GM18873 (cell line): Measurements from ENCODE around the gene MUTYH.
"Not testable (repeated sequence)": the region's sequence is repeated elsewhere in the genome, so short reads cannot be mapped to it uniquely, and the experiment has no call there.

ENCODE experiments used
- ATAC-seq: cut with Tn5 transposase; IDR thresholded peaks from one replicate; pipeline ENCODE4 v1.9.1; 2021; ENCODE audit warnings: mild to moderate bottlenecking, moderate library complexity, moderate number of reproducible peaks; ENCODE audit not compliant: unreplicated experiment, low FRiP score

Gene MUTYH

DNA sequence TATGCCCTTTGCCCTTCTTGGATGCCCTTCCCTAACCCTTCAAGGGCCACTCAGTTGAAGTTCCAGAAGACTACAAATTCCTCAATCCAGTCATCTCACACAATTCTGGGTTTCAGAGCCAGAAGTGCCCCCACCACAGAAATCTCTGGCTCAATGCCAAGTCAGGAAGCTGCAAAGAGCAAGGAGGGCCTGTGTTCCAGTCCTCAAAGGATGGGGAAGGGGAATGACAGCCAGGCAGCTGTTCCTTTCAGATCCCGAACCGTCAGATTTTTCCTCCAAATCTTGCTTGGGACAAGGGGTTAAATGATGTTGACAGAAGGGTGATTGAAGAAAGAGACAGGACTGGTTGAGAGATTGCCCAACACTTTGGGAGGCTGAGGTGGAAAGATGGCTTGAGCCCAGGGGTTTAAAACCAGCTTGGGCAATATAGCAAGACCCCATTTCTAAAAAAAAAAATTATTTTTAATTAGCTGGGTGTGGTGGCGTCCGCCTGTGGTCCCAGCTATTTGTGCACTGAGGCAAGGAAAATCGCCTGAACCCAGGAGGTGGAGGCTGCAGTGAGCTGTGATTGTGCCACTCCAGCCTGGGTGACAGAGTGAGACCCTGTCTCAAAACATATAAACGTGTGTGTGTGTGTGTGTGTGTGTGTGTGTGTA is 14.3 kb downstream of the MUTYH start:
- ATAC-seq, result no peak

DNA sequence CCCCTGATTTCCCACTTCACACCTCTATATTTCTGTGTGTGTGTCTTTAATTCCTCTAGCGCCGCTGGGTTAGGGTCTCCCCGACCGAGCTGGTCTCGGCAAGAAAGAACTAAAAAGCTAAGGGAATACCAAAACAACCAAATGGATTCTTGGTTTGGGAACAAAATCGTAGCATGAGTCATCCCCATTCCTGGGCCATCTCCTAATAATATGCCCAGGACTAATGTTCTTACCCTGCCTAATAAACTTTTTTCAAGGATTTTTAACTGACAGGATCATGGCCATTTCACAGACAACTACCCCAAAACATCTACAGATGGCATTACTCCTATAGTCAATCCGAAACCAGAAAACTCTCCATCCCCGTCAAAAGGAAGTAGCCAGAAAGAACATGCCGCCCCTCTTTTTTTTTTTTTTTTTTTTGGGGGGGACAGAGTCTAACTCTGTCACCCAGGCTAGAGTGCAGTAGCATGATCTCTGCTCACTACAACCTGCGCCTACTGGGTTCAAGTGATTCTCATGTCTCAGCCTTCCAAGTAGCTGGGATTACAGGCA is 17.7 kb downstream of the MUTYH start:
- no peak for ATAC-seq

GRCh38 chr1:45321444-45321843 is 18.8 kb downstream of the MUTYH start:
- no peak for ATAC-seq

- ATAC-seq, result no peak
These were observed 20.5 kb downstream of the MUTYH start for GRCh38 chr1:45319761-45320160.

DNA sequence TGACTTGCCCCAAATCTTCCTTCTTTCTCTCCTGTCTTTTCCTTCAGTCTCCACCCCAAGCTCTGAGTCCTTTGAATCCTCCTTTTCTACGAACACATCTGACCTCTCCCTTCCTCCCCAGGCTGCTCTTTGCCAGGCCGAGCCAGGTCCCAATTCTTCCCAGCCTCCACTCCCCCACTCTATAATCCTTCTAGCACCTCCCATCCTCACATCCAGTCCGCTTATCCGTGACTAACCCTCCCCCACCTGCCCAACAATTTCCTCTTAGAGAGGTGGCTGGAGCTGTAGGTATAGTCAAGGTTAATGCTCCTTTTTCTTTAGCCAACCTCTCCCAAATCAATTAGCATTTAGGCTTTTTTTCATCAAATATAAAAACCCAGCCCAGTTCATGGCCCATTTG is 23.1 kb downstream of the MUTYH start:
- no peak for ATAC-seq

- no peak for ATAC-seq
These were observed 26.0 kb downstream of the MUTYH start for GRCh38 chr1:45314266-45314665.

DNA sequence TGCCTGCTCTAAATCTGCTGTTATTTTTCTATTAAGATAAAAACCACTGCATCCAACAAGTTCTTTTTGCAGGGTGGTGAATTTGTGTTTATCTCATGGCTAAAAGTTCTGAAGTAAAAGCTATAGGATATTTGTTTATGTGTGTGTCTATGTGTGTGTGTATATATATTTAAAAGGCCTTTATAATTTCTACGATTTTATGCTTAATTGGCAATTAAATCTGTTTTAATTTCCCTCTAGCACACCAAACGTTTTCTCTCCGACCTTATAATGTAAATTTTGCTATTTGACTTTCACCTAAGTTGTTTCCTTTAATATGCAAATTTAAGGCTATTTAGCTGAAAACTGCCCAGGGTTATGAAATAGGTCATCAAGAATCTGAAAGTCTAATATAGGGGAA is 33.3 kb downstream of the MUTYH start:
- no peak for ATAC-seq

GRCh38 chr1:45306319-45306718 is 33.9 kb downstream of the MUTYH start:
- no peak for ATAC-seq

GRCh38 chr1:45305231-45305630 is 35.0 kb downstream of the MUTYH start:
- ATAC-seq, result no peak

- ATAC-seq, result no peak
These were observed 35.7 kb downstream of the MUTYH start for GRCh38 chr1:45304311-45305081.

DNA sequence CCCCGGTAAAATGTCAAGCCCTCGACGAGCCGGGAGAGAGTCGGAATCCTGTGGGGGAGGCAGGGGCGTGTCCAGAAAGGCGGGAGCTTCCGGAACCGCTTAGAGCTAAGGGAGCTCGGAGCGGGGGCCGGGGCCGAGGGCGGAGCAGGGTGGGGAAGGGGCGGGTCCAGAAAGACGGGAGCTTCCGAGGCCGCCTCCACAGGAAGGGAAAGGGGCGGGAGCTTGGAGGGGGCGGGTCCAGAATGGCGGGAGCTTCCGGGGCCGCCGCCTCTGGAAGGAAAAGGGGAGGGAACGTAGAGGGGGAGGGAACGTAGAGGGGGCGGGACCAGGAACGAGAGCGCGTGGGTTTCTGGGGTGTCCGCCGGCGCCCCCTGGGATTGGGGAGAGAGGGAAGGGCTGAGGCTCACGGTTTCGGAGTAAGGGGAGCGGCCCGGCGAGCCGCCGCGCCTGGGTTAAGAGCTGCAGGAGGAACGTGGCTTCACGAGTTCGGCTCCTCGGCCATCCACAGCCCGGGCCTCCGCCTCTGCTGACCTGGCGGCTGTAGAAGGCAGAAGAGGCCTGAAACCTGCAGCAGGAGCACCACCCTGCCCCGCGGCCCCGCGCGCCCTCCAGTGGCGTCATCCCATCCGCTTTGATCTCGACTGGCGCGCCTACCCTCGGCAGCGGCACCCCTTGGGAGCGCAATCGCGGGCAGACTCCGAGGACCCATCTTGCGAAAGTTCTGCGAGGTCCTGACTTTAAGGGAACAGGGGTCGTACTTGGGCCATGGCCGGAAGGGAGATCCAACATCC is 36.5 kb downstream of the MUTYH start:
- peak; percentile 55 for ATAC-seq

- ATAC-seq, result no peak
These were observed 37.6 kb downstream of the MUTYH start for GRCh38 chr1:45302505-45303150.

DNA sequence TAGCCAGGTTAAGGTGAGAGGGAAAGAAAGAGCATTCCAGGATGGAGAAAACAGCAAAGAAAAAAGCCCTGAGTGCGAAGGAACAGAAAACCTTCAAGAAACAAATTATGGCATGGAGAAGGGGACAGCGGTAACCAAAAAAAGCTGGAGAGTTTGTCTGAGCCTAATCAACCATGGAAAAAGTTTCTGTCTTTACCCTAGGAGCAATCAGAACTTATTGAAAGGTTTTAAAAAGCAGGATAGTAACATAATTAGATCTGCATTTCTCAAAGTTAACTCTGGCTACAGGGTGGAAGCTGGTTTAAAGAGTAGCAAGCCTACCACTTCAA is 39.6 kb downstream of the MUTYH start:
- ATAC-seq, result no peak

DNA sequence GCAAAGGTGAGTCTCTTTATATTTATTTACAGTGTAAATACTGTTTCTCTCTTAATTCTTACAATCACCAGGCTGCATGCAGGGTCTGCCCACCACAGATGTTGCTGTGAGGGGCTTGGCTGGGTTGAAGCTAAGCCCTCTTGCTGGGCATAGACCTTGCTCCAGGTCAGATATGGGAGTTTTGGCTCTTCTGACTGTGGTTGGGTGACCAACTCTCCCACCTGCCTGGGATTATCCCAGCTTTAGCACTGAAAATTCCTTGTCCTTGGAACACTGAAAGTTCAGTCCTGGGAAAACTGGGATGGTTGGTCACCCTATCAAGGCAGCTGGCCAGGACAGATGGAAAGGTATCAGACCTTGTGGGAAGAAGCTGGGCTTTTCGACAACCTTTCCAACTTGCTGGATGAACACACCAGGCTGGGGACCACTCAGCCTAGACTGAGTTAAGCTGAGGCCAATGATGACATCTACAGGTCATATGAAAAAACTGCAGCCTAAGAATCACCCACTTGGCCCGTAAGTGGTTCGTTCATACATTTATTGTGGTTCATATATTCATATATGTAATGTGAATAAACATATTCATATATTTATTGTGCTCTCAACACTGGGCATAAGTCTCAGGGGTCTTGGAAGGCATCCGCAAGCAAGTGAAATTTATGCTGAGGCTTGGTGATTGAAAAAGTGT is 40.1 kb downstream of the MUTYH start:
- no peak for ATAC-seq

DNA sequence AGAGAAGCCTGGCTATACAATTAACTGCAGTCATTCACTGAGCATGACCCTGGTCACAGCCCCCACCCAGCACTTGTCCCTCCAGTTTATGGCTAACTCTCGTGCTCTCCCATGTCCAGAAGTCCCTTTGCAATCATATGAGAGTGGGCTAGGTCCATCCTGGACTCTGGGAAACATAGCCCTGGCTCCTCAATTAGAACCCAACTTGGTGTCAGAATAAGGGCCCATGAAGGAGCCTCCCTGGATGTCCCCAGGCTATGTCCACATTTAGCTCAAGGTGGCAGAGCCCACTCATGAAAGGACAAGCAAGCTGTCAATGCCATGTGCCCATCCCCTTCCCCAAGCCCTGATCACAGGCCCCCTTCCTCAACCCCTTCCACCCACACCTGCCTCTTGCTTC is 40.9 kb downstream of the MUTYH start:
- ATAC-seq, result no peak

- no peak for ATAC-seq
These were observed 42.4 kb downstream of the MUTYH start for GRCh38 chr1:45297666-45298356.

- no peak for ATAC-seq
These were observed 48.5 kb downstream of the MUTYH start for GRCh38 chr1:45291716-45292115.

DNA sequence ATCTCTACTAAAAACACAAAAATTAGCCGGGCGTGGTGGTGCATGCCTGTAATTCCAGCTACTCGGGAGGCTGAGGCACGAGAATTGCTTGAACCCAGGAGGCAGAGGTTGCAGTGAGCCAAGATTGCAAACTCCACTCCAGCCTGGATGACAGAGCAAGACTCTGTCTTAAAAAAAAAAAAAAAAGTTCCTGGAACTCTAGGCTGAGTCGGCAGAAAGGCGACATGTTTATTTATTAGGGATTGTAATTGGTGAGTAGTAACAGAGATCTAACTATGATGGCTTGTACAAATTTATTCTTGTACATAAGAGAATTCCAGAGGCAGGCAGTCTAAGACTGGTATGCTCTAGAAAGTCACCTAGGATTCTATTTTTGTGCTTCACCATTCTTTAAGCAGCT is 49.2 kb downstream of the MUTYH start:
- not testable (repeated sequence) for ATAC-seq

- not testable (repeated sequence) for ATAC-seq
These were observed 53.7 kb downstream of the MUTYH start for GRCh38 chr1:45286521-45286920.

GRCh38 chr1:45284858-45285257 is 55.4 kb downstream of the MUTYH start:
- not testable (repeated sequence) for ATAC-seq
